ENCODE measurements around the gene PTPRM.

DNA sequence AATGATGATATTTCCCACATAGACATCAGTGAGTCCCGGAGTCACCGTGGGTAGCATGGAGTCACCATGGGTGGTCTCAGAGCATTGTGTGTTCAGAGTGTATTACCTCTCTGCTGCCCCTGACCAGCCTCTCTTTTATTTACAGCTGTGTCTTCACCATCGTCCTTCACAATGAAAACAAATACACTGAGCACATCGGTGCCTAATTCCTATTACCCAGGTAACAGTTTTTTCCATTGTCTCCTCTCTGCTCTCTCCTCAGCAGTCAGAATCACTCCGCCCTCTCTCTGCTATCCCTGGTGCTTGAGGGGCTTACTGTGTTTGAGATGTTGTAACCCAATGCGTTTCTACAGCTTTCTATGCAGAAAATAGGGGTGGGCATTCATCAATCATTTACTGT lies 680.6 kb downstream of the PTPRM start:
- TF ChIP-seq, protein P1, sequence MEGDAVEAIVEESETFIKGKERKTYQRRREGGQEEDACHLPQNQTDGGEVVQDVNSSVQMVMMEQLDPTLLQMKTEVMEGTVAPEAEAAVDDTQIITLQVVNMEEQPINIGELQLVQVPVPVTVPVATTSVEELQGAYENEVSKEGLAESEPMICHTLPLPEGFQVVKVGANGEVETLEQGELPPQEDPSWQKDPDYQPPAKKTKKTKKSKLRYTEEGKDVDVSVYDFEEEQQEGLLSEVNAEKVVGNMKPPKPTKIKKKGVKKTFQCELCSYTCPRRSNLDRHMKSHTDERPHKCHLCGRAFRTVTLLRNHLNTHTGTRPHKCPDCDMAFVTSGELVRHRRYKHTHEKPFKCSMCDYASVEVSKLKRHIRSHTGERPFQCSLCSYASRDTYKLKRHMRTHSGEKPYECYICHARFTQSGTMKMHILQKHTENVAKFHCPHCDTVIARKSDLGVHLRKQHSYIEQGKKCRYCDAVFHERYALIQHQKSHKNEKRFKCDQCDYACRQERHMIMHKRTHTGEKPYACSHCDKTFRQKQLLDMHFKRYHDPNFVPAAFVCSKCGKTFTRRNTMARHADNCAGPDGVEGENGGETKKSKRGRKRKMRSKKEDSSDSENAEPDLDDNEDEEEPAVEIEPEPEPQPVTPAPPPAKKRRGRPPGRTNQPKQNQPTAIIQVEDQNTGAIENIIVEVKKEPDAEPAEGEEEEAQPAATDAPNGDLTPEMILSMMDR (IDR thresholded peaks at IDR 0.05), result no peak
- TF ChIP-seq POLR2AphosphoS5 (IDR thresholded peaks at IDR 0.05), result no peak
